Motor neuron (in vitro differentiated cells): ENCODE results near the gene TNRC6A. TPM values are rescaled to one million over a fixed set of nuclear protein-coding genes. Genes with fewer than 3 reads are reported as not detected.
A peak's percentile ranks its signal among the peaks of the same experiment; 100 is the strongest.

ENCODE experiments used
- ATAC-seq, 8 experiments: fragments of 200-7000 bp; cut with Tn5 transposase; replicated peaks in 6 of 8; 2 replicates each; pipeline ENCODE4 v1.8.0; 2021; ENCODE audit warnings: mild to moderate bottlenecking in 8 of 8, moderate library complexity in 8 of 8
- H3K27ac ChIP-seq, 2 donors: fragments of 250-450 bp; sonication (Bioruptor Pico); 2 replicates each; pipeline ENCODE4 v1.9.0; 2021; ENCODE audit warnings: antibody characterized with exemption in 2 of 2, mild to moderate bottlenecking in 2 of 2, moderate library complexity in 1 of 2
- H3K4me1 ChIP-seq, 2 donors: fragments of 250-450 bp; sonication (Bioruptor Pico); replicated peaks in 1 of 2; 2 replicates each; pipeline ENCODE4 v1.6.1; 2021; ENCODE audit warnings: antibody characterized with exemption in 2 of 2, mild to moderate bottlenecking in 2 of 2, moderate library complexity in 1 of 2
- H3K4me3 ChIP-seq, 5 donors: fragments of 250-450 bp; sonication (Bioruptor Pico); 2 replicates each; pipeline ENCODE4 v1.9.0; 2021; ENCODE audit warnings: antibody characterized with exemption in 5 of 5, mild to moderate bottlenecking in 5 of 5, moderate library complexity in 4 of 5
- WGBS, 10 experiments: fragments of 450-650 bp; shearing (Covaris generic); methylation state at CpG; one replicate each; pipeline ENCODE4 v1.0.0; 2022; 5-methylcytosine and 5-hydroxymethylcytosine counted together
- in situ Hi-C, 9 experiments: fragments of 400-800 bp; cut with MboI; loops; one replicate each; pipeline ENCODE4 v1.15.0; 2021; ENCODE audit warnings: low sequenced_read_pairs in 9 of 9, low pct_unique_long_range_greater_than_20kb in 2 of 9; ENCODE audit not compliant: unreplicated experiment in 9 of 9
- total RNA-seq, 8 experiments: library from RNA; unstranded; fragments of 300-600 nt; gene quantifications; 2 replicates each; pipeline versions ENCODE4 v1.2.3 to v1.2.4, GENCODE V29; 2022

Gene TNRC6A
- total RNA-seq, 8 experiments from 2014 or later, result 40.9 to 84.7 (median 55.3) TPM

GRCh38 chr16:24771779-24772157, 42.3 kb downstream of the TNRC6A start:
- in situ Hi-C loops, result no loop called here
- no peak for ATAC-seq
- no peak overlapping the region for H3K4me3 ChIP-seq
- WGBS, 10 experiments, result 78 to 100% (median 100%) methylated on average over 1 of the region's 1 CpG; no CpG with 5 or more reads in 7 of the 10 experiments
- H3K27ac ChIP-seq, result no peak overlapping the region
- no peaks in the 10 kb centered on the region for H3K4me1 ChIP-seq

- H3K27ac ChIP-seq, result no peak overlapping the region
- H3K4me1 ChIP-seq, result no peaks in the 10 kb centered on the region
- in situ Hi-C loops, result no loop called here
- no peak overlapping the region for H3K4me3 ChIP-seq
- WGBS, 10 experiments, result 79 to 100% (median 95%) methylated on average over 2 to 4 of the region's 4 CpGs
- no peak for ATAC-seq
Measured at GRCh38 chr16:24773771-24774427, 44.4 kb downstream of the TNRC6A start.

GRCh38 chr16:24774510-24774909, 45.1 kb downstream of the TNRC6A start:
- in situ Hi-C loops, result no loop called here
- WGBS, 10 experiments, result 100% methylated on average over 1 of the region's 1 CpG; no CpG with 5 or more reads in 7 of the 10 experiments
- ATAC-seq, result no peak

GRCh38 chr16:24775455-24775854, 46.0 kb downstream of the TNRC6A start:
- Histone ChIP-seq H3K4me3 (no peak overlapping the region), H3K27ac (no peak overlapping the region), H3K4me1 (no peaks in the 10 kb centered on the region)
- no peak for ATAC-seq
- in situ Hi-C loops, result loop anchor here in 4 of 9 experiments (25.0 kb wide), 3 partner anchors 188 to 238 kb away; partner anchors contain the start of gene RBBP6 (in 1 of the 4)

More at GRCh38 chr16:24774510-24774909, 45.1 kb downstream of the TNRC6A start:
- no peak overlapping the region for H3K4me3 ChIP-seq
- no peak overlapping the region for H3K27ac ChIP-seq
- no peaks in the 10 kb centered on the region for H3K4me1 ChIP-seq

GRCh38 chr16:24776501-24777220, 47.2 kb downstream of the TNRC6A start:
- 37 to 100% (median 93%) methylated on average over 1 to 11 of the region's 12 CpGs for WGBS, 10 experiments
- ATAC-seq, result peak in 1 of 8 experiments; percentile 85
- no peak overlapping the region for H3K27ac ChIP-seq
- H3K4me3 ChIP-seq, result no peak overlapping the region
- H3K4me1 ChIP-seq, result no peaks in the 10 kb centered on the region
- in situ Hi-C loops, result loop anchor here in 4 of 9 experiments (25.0 kb wide), 3 partner anchors 189 to 239 kb away; partner anchors contain the start of gene RBBP6 (in 1 of the 4)

GRCh38 chr16:24778671-24779070, 49.2 kb downstream of the TNRC6A start:
- Histone ChIP-seq H3K27ac (no peak overlapping the region), H3K4me3 (no peak overlapping the region), H3K4me1 (no peaks in the 10 kb centered on the region)
- WGBS, 10 experiments, result 0 to 100% (median 80%) methylated on average over 1 of the region's 1 CpG; no CpG with 5 or more reads in 1 of the 10 experiments
- ATAC-seq, result no peak
- in situ Hi-C loops, result loop anchor here in 4 of 9 experiments (25.0 kb wide), 3 partner anchors 191 to 241 kb away; partner anchors contain the start of gene RBBP6 (in 1 of the 4)

- H3K4me3 ChIP-seq, result no peak overlapping the region
- no peaks in the 10 kb centered on the region for H3K4me1 ChIP-seq
- ATAC-seq, result no peak
- no peak overlapping the region for H3K27ac ChIP-seq
- WGBS, 10 experiments, result 100% methylated on average over 1 to 2 of the region's 2 CpGs; no CpG with 5 or more reads in 2 of the 10 experiments
- in situ Hi-C loops, result loop anchor here in 4 of 9 experiments (25.0 kb wide), 3 partner anchors 194 to 244 kb away; partner anchors contain the start of gene RBBP6 (in 1 of the 4)
Measured at GRCh38 chr16:24781256-24781655, 51.8 kb downstream of the TNRC6A start.

- Histone ChIP-seq H3K27ac (no peak overlapping the region), H3K4me3 (no peak overlapping the region), H3K4me1 (no peaks in the 10 kb centered on the region)
- WGBS, 10 experiments, result 83 to 100% (median 100%) methylated on average over 1 to 2 of the region's 3 CpGs; no CpG with 5 or more reads in 5 of the 10 experiments
- ATAC-seq, result no peak
- in situ Hi-C loops, result loop anchor here in 4 of 9 experiments (25.0 kb wide), 3 partner anchors 197 to 247 kb away; partner anchors contain the start of gene RBBP6 (in 1 of the 4)
Measured at GRCh38 chr16:24784121-24784520, 54.7 kb downstream of the TNRC6A start.

GRCh38 chr16:24789881-24790280, 60.4 kb downstream of the TNRC6A start:
- WGBS, 10 experiments, result 83 to 100% (median 100%) methylated on average over 1 to 2 of the region's 2 CpGs; no CpG with 5 or more reads in 3 of the 10 experiments

GRCh38 chr16:24800586-24800985, 71.1 kb downstream of the TNRC6A start:
- Histone ChIP-seq H3K27ac (no peak overlapping the region), H3K4me3 (no peak overlapping the region), H3K4me1 (no peaks in the 10 kb centered on the region)
- ATAC-seq, result peak in 6 of 8 experiments; percentile 19 to 59 (median 32)
- in situ Hi-C loops, result loop anchor here in 1 of 9 experiments (25.0 kb wide), 1 partner anchor 238 kb away; no protein-coding TSS in a partner anchor
- WGBS, 10 experiments, result 68 to 100% (median 82%) methylated on average over 1 to 4 of the region's 4 CpGs; no CpG with 5 or more reads in 3 of the 10 experiments

More at GRCh38 chr16:24789881-24790280, 60.4 kb downstream of the TNRC6A start:
- H3K27ac ChIP-seq, result no peak overlapping the region
- in situ Hi-C loops, result loop anchor here in 4 of 9 experiments (25.0 kb wide), 3 partner anchors 203 to 253 kb away; partner anchors contain the start of gene RBBP6 (in 1 of the 4)
- no peak for ATAC-seq
- no peaks in the 10 kb centered on the region for H3K4me1 ChIP-seq
- no peak overlapping the region for H3K4me3 ChIP-seq

- H3K4me3 ChIP-seq, result no peak overlapping the region
- ATAC-seq, result no peak
- 70 to 100% (median 88%) methylated on average over 1 to 3 of the region's 3 CpGs; no CpG with 5 or more reads in 2 of the 10 experiments for WGBS, 10 experiments
- H3K27ac ChIP-seq, result no peak overlapping the region
- no peaks in the 10 kb centered on the region for H3K4me1 ChIP-seq
- in situ Hi-C loops, result loop anchor here in 1 of 9 experiments (25.0 kb wide), 1 partner anchor 240 kb away; no protein-coding TSS in a partner anchor
Measured at GRCh38 chr16:24801761-24802302, 72.4 kb downstream of the TNRC6A start.

- Histone ChIP-seq H3K27ac (no peak overlapping the region), H3K4me1 (no peaks in the 10 kb centered on the region), H3K4me3 (no peak overlapping the region)
- in situ Hi-C loops, result loop anchor here in 1 of 9 experiments (25.0 kb wide), 1 partner anchor 243 kb away; no protein-coding TSS in a partner anchor
- WGBS, 10 experiments, result 93 to 100% (median 95%) methylated on average over 1 to 5 of the region's 5 CpGs
- no peak for ATAC-seq
Measured at GRCh38 chr16:24805484-24805883, 76.0 kb downstream of the TNRC6A start.
